GM18909 (cell line): ENCODE measurements around the gene MYCN.
"Not testable (repeated sequence)": the region's sequence is repeated elsewhere in the genome, so short reads cannot be mapped to it uniquely, and the experiment has no call there.

Experiments used
- ATAC-seq: cut with Tn5 transposase; IDR thresholded peaks from one replicate; pipeline ENCODE4 v1.9.1; 2021; ENCODE audit warnings: mild to moderate bottlenecking; ENCODE audit not compliant: unreplicated experiment, poor library complexity

MYCN gene

GRCh38 chr2:15956751-15957736 is 16.7 kb downstream of the MYCN start:
- ATAC-seq: no peak

GRCh38 chr2:15957881-15958713 is 17.7 kb downstream of the MYCN start:
- ATAC-seq: no peak

DNA sequence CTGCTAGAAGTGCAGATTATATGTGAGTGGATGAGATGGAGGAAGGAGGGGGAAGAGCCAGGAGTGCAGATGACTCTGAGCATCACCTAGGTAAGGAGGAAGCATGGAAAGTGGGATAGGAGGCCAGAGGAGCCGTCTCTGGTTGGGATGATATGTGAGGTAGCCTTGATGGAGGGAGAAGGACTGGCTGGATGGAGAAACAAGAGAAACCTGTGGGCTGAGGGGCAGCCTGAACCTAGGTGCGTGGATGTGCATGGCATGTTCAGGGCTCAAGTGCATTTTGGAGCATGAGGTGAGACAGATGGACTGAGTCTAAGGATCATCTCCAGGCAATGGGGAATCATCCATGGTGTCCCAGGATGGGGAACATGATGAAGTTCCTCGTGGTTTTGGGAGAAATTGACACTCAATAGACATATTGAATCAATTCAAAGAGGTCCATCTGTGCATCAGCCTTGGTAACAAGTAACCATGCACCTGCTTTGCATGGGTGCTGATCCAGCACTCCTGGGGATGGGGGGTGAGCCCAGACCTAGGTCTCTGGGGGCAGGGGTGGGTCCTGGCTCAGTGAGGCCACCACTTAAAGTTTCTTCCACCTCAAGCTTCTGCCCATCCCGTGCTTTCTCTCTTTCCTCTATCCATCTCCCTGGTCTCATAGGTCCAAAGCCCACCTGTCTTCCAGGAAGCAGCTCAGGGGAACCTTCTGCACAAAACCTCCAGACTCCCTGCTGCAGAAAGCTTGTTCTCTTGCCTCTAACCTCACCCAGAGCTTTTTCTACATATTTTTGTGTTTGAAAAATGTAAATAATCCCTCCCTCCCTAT is 19.2 kb downstream of the MYCN start:
- no peak for ATAC-seq

DNA sequence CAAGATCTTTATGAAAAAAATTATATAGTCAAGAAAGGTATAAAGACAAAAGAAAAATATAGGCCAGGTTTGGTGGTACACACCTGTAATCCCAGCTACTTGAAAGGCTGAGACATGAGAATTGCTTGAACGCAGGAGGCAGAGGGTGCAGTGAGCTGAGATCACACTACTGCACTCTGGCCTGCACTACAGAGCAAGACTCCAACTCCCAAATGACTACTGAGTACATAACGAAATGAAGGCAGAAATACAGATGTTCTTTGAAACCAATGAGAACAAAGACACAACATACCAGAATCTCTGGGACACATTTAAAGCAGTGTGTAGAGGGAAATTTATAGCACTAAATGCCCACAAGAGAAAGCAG is 19.8 kb downstream of the MYCN start:
- ATAC-seq: not testable (repeated sequence)

DNA sequence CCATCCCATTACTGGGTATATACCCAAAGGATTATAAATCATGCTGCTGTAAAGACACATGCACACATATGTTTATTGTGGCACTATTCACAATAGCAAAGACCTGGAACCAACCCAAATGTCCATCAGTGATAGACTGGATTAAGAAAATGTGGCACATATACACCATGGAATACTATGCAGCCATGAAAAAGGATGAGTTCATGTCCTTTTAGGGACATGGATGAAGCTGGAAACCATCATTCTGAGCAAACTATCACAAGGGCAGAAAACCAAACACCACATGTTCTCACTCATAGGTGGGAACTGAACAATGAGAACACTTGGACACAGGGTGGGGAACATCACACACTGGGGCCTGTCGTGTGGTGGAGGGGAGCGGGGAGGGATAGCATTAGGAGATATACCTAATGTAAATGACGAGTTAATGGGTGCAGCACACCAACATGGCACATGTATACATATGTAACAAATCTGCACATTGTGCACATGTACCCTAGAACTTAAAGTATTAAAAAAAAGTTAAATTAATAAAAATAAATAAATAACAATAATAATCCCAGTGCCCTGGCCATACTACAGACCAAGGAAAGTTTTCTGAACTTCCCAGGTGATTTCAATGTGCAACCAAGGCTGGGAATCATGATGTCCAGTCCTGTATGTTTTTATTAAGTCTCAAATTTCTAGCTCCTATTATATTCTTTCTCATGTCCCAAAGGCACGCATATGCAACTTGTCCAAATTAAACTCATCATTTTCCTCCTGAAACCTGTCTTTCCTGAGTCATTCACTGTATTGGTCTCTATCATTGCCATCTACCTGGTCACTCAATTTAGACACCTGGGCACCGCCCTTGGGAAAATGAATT is 23.0 kb downstream of the MYCN start:
- not testable (repeated sequence) for ATAC-seq

GRCh38 chr2:15963977-15964670 is 23.8 kb downstream of the MYCN start:
- ATAC-seq: no peak

DNA sequence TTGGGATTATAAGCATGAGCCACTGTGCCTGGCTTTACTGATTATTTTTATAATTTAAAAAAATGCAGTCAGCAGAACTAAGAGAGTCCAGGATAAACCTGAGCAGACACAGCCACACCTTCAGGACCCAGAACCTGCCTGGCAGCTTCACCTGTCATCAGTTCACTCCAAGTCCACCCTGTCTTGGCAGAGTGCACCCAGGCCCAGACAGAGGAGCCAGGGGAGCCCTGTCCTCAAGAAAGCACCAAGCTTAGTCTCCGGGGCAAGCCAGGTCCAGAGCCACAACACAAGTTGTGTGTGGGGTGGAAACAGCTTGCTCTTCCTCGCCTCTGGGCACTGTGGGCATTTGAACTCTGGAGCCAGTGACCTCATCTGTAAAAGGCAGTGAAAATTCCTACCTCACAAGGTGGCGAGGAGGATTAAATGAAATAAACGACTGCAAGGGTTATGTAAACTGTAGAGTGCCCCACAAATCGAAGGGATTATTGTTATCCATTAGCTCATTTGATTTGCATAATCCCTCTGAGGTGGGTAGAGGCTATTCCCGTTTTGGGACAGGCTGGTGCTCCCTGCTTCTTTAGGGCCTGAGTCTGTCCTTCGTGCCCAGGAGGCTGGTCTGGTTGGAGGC is 24.7 kb downstream of the MYCN start:
- no peak for ATAC-seq

DNA sequence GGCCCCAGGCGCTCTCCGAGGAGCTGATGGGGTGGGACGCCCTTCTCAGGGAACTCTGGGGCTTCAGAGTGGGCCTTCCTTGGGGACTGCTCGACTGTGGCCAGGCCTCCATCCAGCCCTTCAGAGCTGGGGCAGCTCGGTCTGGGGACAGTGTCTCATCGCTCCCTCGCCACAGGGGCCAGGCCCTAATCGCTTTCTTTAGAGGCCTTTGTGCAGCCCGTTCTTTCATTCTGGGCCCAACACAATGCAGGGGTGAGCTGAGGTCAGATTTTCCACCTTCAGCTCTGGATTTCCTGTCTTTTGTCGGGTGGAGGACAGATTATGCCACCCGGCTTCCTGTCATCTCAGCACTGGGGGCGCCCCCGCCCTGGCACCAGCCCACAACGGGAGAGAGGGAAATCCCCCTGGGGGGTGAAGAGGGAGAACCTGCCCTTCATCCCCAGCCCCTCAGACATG is 25.2 kb downstream of the MYCN start:
- ATAC-seq: no peak

- no peak for ATAC-seq
These were observed 27.3 kb downstream of the MYCN start for GRCh38 chr2:15967415-15968279.

DNA sequence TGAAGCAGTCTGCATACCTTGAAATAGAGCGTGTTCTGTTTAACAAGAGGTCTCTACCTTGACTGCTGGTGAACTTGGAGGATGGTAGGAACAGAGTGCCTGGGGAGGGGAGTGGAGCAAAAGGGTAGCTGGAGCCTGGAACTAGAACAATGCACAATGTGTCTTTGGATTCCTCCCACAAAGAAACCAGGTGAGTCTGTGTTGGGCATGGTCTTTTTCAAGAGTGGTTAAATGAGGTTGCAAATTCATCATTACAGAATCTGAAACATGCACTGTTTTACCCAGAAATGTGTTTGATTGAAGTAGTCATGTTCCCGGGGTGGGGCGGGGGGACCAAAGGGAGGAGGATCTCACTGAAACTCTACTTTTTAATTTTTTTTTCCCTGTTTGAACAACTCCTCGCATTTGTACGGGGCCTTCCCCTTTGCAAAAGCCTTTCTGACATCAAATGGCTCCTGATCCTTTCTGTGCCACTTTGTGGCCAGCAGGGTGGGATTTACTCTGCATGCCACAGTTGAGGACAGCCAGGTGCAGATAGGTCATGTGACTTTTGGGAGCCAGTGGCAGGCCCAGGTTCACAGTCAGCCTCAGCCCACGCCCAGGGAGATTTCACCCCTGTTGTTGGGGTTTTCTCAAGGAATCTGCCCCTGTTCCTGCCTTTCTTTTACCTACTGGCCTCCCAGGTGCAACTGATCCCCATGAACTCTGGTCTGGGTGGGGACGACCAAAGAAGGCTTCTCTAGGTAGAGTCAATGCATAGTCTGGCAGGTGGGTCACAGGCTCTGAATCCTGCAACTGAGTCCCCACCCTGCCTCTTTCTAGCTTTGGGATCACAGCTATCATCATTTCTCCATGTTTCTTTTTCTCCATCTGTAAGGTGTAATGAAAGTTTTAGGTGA is 28.2 kb downstream of the MYCN start:
- ATAC-seq: no peak

GRCh38 chr2:15969214-15969613 is 28.9 kb downstream of the MYCN start:
- ATAC-seq: no peak

DNA sequence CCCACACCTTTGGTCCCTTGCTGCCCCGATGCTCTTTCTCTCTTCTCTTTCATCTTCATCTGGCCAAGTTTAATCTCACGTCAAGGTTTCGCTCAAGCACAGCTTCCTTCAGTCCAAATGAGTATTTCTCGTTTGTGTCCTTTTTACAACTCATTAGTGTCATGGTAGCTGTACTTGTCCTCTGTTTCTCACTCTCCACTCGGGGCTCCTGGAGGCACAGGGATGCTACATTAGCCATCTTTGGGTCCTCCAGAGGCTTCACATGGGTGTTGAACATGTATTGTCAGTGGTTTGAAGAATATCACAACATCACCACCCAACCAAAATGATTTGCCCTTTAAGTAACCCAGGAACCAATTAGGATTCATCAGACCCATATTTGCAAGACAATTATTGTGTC is 30.4 kb downstream of the MYCN start:
- ATAC-seq: no peak

DNA sequence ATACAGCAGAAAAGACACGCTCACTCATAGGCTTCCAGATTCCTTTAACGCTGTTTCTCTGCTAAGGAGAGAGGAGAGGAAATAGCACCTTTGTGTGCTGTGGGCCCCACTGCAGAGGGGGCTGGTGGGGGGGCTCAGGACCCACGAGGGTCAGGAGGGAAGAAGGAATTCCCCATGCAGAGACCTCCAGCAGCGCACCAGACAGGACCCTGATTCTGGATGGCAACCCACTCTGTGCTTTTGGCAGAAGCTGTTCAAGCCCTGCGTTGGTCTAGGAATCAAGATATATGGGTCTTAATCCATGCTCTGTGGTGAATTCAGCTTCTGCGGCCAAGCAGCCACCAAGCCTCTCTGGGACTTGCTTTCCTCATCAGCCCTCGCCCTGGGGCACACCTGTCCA is 31.0 kb downstream of the MYCN start:
- ATAC-seq: no peak

DNA sequence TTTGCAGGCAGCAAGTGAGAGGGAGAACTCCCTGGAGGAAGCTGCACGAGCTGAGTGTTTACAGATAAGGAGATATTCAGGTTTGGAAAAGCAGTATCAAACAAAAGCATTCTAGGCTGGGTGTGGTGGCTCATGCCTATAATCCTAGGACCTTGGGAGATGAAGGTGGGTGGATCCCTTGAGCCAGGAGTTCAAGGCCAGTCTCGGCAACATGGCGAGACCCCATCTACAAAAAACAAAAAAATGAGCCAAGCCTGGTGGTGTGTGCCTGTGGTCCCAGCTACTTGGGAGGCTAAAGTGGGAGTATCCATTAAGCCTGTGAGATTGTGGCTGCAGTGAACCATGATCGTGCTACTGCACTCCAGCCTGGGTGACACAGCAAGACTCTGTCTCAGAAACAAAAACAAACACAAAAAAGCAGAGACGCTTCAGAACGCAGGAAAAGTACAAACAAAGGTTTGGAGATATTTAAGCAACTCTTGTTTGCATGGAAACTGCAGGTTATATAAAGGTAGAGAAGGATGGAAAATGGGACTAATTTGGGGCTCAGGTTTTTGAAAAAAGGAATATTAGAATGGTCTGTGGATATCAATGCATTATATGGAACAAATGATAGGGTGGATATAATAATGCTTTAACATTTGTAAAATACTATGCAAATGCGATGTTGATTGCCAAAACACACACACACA is 31.6 kb downstream of the MYCN start:
- ATAC-seq: no peak

- ATAC-seq: no peak
These were observed 33.4 kb downstream of the MYCN start for GRCh38 chr2:15973481-15974401.
